22Rv1 (cell line): ENCODE data around the gene DNAH1.

ENCODE experiments used
- H3K27ac ChIP-seq: fragments of 450-650 bp; 2 replicates; pipeline ENCODE4 v1.5.1; 2017
- ZFX ChIP-seq: fragments of 450-650 bp; IDR thresholded peaks from 2 replicates; pipeline ENCODE4 v1.6.1; 2017; ENCODE audit warnings: antibody characterized with exemption, borderline replicate concordance
- TF ChIP-seq, protein P1 (sequence below): fragments of 450-650 bp; IDR thresholded peaks from 2 replicates; pipeline ENCODE4 v1.5.1; 2017; ENCODE audit warnings: mild to moderate bottlenecking

DNAH1 gene

DNA sequence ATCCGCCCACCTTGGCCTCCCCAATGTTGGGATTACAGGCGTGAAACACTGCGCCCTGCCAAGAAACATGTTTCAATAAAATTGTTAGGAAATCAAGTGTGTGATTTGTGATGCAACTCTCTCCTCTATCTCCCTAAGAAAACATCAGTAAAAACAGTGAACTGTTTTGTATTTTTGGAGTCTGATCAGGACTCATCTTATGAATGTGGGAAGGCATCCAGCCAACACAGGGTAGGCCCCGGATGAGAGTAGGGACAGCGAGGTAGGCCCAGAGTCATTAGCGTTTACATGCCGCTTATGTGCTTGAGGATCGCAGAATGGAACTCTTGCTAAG lies 29.4 kb upstream of the DNAH1 start:
- peak overlapping the region; percentile 97 for H3K27ac ChIP-seq
- TF ChIP-seq ZFX = no peak
- TF ChIP-seq, protein P1, sequence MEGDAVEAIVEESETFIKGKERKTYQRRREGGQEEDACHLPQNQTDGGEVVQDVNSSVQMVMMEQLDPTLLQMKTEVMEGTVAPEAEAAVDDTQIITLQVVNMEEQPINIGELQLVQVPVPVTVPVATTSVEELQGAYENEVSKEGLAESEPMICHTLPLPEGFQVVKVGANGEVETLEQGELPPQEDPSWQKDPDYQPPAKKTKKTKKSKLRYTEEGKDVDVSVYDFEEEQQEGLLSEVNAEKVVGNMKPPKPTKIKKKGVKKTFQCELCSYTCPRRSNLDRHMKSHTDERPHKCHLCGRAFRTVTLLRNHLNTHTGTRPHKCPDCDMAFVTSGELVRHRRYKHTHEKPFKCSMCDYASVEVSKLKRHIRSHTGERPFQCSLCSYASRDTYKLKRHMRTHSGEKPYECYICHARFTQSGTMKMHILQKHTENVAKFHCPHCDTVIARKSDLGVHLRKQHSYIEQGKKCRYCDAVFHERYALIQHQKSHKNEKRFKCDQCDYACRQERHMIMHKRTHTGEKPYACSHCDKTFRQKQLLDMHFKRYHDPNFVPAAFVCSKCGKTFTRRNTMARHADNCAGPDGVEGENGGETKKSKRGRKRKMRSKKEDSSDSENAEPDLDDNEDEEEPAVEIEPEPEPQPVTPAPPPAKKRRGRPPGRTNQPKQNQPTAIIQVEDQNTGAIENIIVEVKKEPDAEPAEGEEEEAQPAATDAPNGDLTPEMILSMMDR = no peak

DNA sequence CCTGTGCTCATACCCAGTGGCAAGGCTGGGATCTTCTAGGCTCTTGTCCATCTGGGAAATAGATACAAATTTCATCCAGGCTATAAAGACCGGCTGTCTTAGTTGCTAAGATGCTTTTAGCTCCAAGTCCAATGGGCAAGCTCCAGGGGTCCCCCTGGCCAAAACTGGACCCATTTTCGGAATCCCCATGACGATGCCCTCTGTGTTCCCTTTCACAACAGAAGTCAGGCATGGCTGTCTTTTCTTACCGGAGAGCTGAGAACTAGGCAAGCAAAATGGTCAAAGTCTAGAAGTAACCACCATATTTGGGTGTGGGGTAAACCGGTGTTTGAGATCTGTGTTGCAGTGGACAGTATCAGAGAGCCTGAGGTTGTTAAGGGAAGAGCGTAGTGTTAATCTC lies 27.4 kb upstream of the DNAH1 start:
- TF ChIP-seq ZFX = no peak
- TF ChIP-seq, protein P1 = no peak

DNA sequence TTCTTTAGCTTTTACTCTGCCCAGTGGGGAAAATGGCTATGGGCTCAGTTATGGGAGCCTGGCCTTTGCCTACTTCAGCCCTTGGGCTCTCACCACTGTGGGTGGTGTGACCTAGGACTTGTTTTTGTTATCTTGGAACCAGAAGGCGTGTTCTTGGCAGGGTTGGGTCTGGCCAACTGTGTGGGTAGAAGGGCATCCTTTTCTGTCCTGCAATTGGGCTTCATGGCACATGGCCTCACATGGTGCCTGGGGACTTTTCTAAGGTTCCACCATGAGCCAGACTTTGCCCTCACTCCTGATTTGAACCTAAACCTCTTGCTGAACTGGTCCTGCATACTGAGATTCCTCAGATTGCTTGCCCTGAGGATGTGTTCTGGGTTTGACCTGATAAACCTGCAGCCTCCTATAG lies 26.8 kb upstream of the DNAH1 start:
- no peak for TF ChIP-seq ZFX
- TF ChIP-seq, protein P1 = no peak
- peak overlapping the region; percentile 97 for H3K27ac ChIP-seq

More for the DNA sequence above, 27.4 kb upstream of the DNAH1 start:
- H3K27ac ChIP-seq = peak overlapping the region; percentile 97

DNA sequence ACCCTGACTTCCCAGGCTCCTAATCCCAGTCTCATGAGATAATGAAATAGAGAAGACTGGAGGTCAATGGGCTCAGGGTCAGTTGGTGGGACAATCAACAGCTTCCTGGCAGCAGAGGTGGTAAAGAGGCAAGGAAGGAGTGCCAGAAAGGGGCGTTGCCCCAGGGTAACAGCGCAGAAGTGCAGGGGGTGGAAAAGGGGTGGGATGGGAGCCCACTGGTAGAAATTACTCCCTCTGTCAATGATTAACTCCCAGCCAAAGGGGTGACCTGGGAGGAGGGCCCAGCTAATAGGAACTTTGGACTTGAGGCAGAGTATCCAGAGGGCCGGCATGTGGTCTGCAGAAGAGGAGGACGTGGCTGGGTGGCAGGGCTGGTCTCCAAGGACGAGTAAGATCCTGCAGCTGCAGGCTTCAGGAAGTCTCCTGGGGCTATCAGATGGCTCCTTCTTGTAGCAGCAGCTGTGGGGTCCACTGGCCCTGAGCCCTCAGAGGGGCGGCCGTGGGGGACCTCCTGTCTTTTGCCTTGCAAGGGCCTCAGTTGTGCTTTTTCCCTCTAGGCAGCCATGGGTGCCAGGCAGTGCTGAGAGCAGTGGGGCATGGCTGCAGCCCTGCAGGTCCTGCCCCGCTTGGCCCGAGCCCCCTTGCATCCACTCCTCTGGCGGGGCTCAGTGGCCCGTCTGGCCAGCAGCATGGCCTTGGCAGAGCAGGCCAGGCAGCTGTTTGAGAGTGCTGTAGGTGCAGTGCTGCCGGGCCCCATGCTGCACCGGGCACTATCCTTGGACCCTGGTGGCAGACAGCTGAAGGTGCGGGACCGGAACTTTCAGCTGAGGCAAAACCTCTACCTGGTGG lies 26.1 kb upstream of the DNAH1 start:
- peak overlapping the region; percentile 97 for H3K27ac ChIP-seq
- TF ChIP-seq, protein P1 = no peak
- TF ChIP-seq ZFX = no peak

DNA sequence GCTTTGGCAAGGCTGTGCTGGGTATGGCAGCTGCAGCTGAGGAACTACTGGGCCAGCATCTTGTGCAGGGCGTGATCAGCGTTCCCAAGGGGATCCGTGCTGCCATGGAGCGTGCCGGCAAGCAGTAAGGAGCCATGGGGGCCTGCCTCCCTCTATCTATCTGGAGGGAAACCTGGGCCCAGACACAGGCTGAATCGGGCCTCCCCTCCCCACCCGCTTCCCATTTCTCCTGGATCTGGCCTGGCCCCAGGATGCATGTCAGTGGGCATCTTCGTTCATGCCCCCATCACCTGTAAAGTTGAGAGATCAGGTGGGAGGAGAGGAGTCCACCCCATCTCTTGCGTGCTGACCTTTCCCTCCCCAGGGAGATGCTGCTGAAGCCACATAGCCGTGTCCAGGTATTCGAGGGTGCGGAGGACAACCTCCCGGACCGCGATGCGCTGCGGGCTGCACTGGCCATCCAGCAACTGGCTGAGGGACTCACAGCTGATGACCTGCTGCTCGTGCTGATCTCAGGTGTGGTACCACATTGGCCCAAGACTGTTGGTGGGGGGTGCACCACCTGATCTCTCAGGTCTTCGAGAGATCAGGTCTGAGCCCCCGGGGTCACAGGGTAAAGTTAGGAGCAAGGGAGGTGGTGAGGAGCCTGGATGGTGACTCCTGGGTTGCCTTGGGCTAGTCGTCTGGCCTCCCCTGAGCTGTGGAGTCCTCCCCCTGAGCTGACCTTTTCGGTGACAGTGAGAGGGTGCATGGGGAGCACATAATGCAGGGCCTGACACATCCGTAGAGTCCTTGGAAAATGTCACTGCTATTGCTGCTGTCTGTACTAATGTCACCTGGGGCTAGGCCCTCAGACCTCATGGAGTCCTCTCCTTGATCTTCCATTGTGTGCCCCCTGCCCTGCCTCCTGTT lies 25.3 kb upstream of the DNAH1 start:
- no peak for TF ChIP-seq ZFX
- TF ChIP-seq, protein P1 = no peak
- peak overlapping the region; percentile 97 for H3K27ac ChIP-seq

DNA sequence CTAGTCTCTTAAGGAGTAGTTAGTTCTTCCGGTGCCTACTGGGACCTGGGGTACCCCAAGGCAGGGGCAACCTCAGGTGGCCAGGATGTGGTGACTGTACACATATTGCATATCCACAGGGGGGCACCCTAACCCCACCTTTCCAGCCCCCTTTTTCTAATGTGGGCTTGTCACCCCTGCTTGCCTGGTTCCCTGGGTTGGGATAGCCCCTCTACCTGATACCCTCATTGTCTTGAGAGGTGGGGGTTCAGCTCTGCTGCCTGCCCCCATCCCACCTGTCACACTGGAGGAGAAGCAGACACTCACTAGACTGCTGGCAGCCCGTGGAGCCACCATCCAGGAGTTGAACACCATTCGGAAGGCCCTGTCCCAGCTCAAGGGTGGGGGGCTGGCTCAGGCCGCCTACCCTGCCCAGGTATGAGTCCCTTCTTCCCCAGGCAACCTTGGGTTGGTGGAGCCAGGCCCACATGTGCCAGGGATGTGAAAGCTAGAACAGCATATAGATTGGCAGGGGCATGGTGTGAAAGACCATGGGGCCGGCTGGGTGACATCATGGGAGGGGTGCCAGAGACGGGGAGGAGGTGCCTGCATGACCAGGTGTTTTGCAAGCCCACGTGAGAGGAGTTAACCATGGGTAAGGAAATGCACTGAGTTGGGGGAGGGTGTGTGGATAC lies 24.5 kb upstream of the DNAH1 start:
- H3K27ac ChIP-seq = no peak overlapping the region
- no peak for TF ChIP-seq ZFX
- TF ChIP-seq, protein P1 = peak; percentile 37
